HepG2 (cell line): ENCODE data around the gene ETS2. TPM values are rescaled to one million over a fixed set of nuclear protein-coding genes. Genes with fewer than 3 reads are reported as not detected.

Source experiments
- ATAC-seq: fragments of 200-7000 bp; cut with Tn5 transposase; 3 replicates; pipeline ENCODE4 v1.9.1; 2020; ENCODE audit warnings: mild to moderate bottlenecking, moderate library complexity
- Bru-seq: library from RNA; stranded (reverse); fragments of 400-500 nt; gene quantifications from one replicate; lab custom pipeline; 2021; lab: Mats Ljungman, UMichigan
- BruChase-seq, 2 experiments: library from RNA; stranded (reverse); fragments of 400-500 nt; gene quantifications; one replicate each; lab custom pipeline; 2021; lab: Mats Ljungman, UMichigan
- BruUV-seq: library from RNA; stranded (reverse); fragments of 400-500 nt; replicated peaks from 2 replicates; lab custom pipeline; 2021; lab: Mats Ljungman, UMichigan
- CTCF ChIA-PET: fragments of 300-600 bp; formaldehyde crosslinking; extraction: SDS; loops from one replicate; lab custom pipeline; 2021; ENCODE audit warnings: low total read pairs, inconsistent platforms, low intra/inter-chr PET ratio; lab: Yijun Ruan, JAX
- POLR2A ChIA-PET: fragments of 350-600 bp; sonication (Branson Sonifier 250); formaldehyde crosslinking; loops from one replicate; lab custom pipeline; 2020; ENCODE audit warnings: antibody characterized with exemption, inconsistent platforms; lab: Yijun Ruan, JAX
- DNase-seq: peaks from one replicate; pipeline ENCODE4 v3.0.0-alpha.2; 2015; ENCODE audit warnings: low spot score
- FAIRE-seq: peaks from 3 replicates; lab custom pipeline; 2011; peaks lifted over from hg19 to GRCh38; lab: Jason Lieb, UNC
- H2AFZ ChIP-seq: one replicate; pipeline ENCODE4 v1.6.1; 2011; ENCODE audit warnings: low read length, inconsistent platforms
- H3K27ac ChIP-seq: fragments of 300-600 bp; 3 replicates; pipeline ENCODE4 v1.8.0; 2011; ENCODE audit warnings: mixed run types, mild to moderate bottlenecking, mixed read lengths, low read length, inconsistent platforms; ENCODE audit not compliant: insufficient read depth; ENCODE audit errors: extremely low read length
- H3K27me3 ChIP-seq, 2 experiments: fragments of 200-600 bp in 1 of 2; 2 replicates in 1 of 2; 3 replicates in 1 of 2; pipeline versions ENCODE4 v1.6.0 to v1.8.0; 2011; ENCODE audit warnings: low read length in 2 of 2, mild to moderate bottlenecking in 2 of 2, moderate library complexity in 2 of 2, inconsistent platforms in 1 of 2; ENCODE audit not compliant: insufficient read depth in 2 of 2, control insufficient read depth in 1 of 2
- H3K36me3 ChIP-seq, 2 experiments: fragments of 200-600 bp in 1 of 2; replicated peaks in 1 of 2; 2 replicates in 1 of 2; 3 replicates in 1 of 2; pipeline versions ENCODE4 v1.5.1 to v1.8.0; 2011; ENCODE audit warnings: low read length in 2 of 2, inconsistent platforms in 1 of 2; ENCODE audit not compliant: insufficient read depth in 2 of 2, control insufficient read depth in 1 of 2
- H3K4me1 ChIP-seq: 2 replicates; pipeline ENCODE4 v1.5.1; 2012; ENCODE audit warnings: low read length, inconsistent platforms; ENCODE audit not compliant: insufficient read depth
- H3K4me2 ChIP-seq: 2 replicates; pipeline ENCODE4 v1.6.0; 2011; ENCODE audit warnings: low read depth, low read length, inconsistent platforms
- H3K4me3 ChIP-seq, 3 experiments: fragments of 200-600 bp in 1 of 3; sonication (generic), shearing (Covaris generic) in 1 of 3; replicated peaks in 1 of 3; 2 replicates each; pipeline ENCODE4 v1.5.1; 2011 to 2016; ENCODE audit warnings: low read length in 3 of 3, inconsistent platforms in 2 of 3, low read depth in 2 of 3, mild to moderate bottlenecking in 2 of 3, control low read depth in 1 of 3, mixed read lengths in 1 of 3; ENCODE audit not compliant: insufficient read depth in 1 of 3
- H3K79me2 ChIP-seq: one replicate; pipeline ENCODE4 v1.6.1; 2011; ENCODE audit warnings: low read length, inconsistent platforms; ENCODE audit not compliant: insufficient read depth
- H3K9ac ChIP-seq: 2 replicates; pipeline ENCODE4 v1.6.0; 2011; ENCODE audit warnings: mild to moderate bottlenecking, low read depth, low read length, inconsistent platforms; ENCODE audit not compliant: insufficient read depth
- H3K9me3 ChIP-seq: 2 replicates; pipeline ENCODE4 v1.5.1; 2012; ENCODE audit warnings: mild to moderate bottlenecking, low read length
- H4K20me1 ChIP-seq: 2 replicates; pipeline ENCODE4 v1.6.0; 2011; ENCODE audit warnings: inconsistent platforms, mild to moderate bottlenecking, low read length, moderate library complexity; ENCODE audit not compliant: insufficient read depth
- FOSL1 ChIP-seq: sonication (generic); formaldehyde crosslinking; IDR thresholded peaks from 2 replicates; pipeline ENCODE4 v1.9.0; 2021; ENCODE audit warnings: missing genetic modification reagents, borderline replicate concordance
- MAFG ChIP-seq: sonication (generic); formaldehyde crosslinking; IDR thresholded peaks from 2 replicates; pipeline ENCODE4 v1.5.1; 2020; ENCODE audit warnings: mild to moderate bottlenecking, missing genetic modification reagents
- MATR3 ChIP-seq: sonication (generic); formaldehyde crosslinking; IDR thresholded peaks from 2 replicates; pipeline ENCODE4 v1.4.0; 2020; ENCODE audit warnings: missing genetic modification reagents
- MED1 ChIP-seq: sonication (generic); formaldehyde crosslinking; IDR thresholded peaks from 2 replicates; pipeline ENCODE4 v1.4.0; 2020; ENCODE audit warnings: missing genetic modification reagents
- MLX ChIP-seq: IDR thresholded peaks from 2 replicates; pipeline ENCODE4 v1.6.1; 2016
- NFE2L2 ChIP-seq: fragments of 150-350 bp; IDR thresholded peaks from 2 replicates; pipeline ENCODE4 v1.6.1; 2014; ENCODE audit warnings: low read length
- NR0B2 ChIP-seq: sonication (generic); formaldehyde crosslinking; IDR thresholded peaks from 2 replicates; pipeline ENCODE4 v1.4.0; 2020; ENCODE audit warnings: mild to moderate bottlenecking, missing genetic modification reagents
- PAX8 ChIP-seq: sonication (generic); formaldehyde crosslinking; IDR thresholded peaks from 2 replicates; pipeline ENCODE4 v1.8.0; 2022; ENCODE audit warnings: mild to moderate bottlenecking, missing genetic modification reagents, borderline replicate concordance
- POGZ ChIP-seq: sonication (generic); formaldehyde crosslinking; IDR thresholded peaks from 2 replicates; pipeline ENCODE4 v1.4.0; 2020; ENCODE audit warnings: mild to moderate bottlenecking, missing genetic modification reagents
- PRMT3 ChIP-seq: sonication (generic); formaldehyde crosslinking; IDR thresholded peaks from 2 replicates; pipeline ENCODE4 v1.8.1; 2022; ENCODE audit warnings: low read depth, mild to moderate bottlenecking, moderate library complexity, missing genetic modification reagents, borderline replicate concordance
- TAF15 ChIP-seq: fragments of 200-400 bp; formaldehyde crosslinking; IDR thresholded peaks from one replicate; pipeline ENCODE4 v1.6.1; 2018; ENCODE audit warnings: mild to moderate bottlenecking, low read depth, low read length; ENCODE audit not compliant: poor library complexity, severe bottlenecking
- TFAP4 ChIP-seq: sonication (generic); IDR thresholded peaks from 2 replicates; pipeline ENCODE4 v1.6.1; 2016; ENCODE audit warnings: low read depth, borderline replicate concordance
- ZFP1 ChIP-seq: IDR thresholded peaks from 2 replicates; pipeline ENCODE4 v1.6.1; 2016
- ZNF879 ChIP-seq: sonication (generic); formaldehyde crosslinking; IDR thresholded peaks from 2 replicates; pipeline ENCODE4 v1.8.1; 2023; ENCODE audit warnings: missing genetic modification reagents
- WGBS: methylation state at CpG from one replicate; pipeline ENCODE4 v1.1.6; 2017; ENCODE audit warnings: low lambda C conversion rate; 5-methylcytosine and 5-hydroxymethylcytosine counted together
- in situ Hi-C: cut with HindIII; loops from 2 replicates; pipeline ENCODE4 v1.10.0; 2017; ENCODE audit warnings: low pct_unique_long_range_greater_than_20kb; ENCODE audit not compliant: extremely low pct_ligation_motif_present
- intact Hi-C: fragments of 100-400 bp; cut with micrococcal nuclease; formaldehyde crosslinking; loops from one replicate; pipeline ENCODE4 v1.10.0; 2022; ENCODE audit not compliant: unreplicated experiment
- long read RNA-seq, 2 experiments: library from RNA in 1 of 2; library from polyadenylated mRNA in 1 of 2; stranded (forward) in 1 of 2; unstranded in 1 of 2; transcript quantifications; one replicate each; pipeline ENCODE4 v2.0.0, GENCODE V29; 2019 to 2022
- polyA minus RNA-seq, 3 experiments: library from RNA; depleted of rRNA, polyadenylated mRNA; stranded (reverse); fragments of >200 nt; gene quantifications; 2 replicates each; pipeline ENCODE4 v1.2.3, GENCODE V29; 2011; ENCODE audit warnings: low replicate concordance in 1 of 3
- polyA plus RNA-seq, 8 experiments: library from polyadenylated mRNA; depleted of rRNA in 3 of 8; stranded (reverse) in 7 of 8; unstranded in 1 of 8; fragments of >200 nt; fragmentation: Illumina TruSeq in 4 of 8; extraction: Trizol in 4 of 8; gene quantifications; 2 replicates each; pipeline versions ENCODE4 v1.2.1 to v1.2.3, GENCODE V29; 2011 to 2016; ENCODE audit warnings: low read depth in 4 of 8, missing spikeins in 1 of 8, mixed read lengths in 1 of 8; ENCODE audit not compliant: insufficient read depth in 1 of 8
- total RNA-seq, 5 experiments: library from RNA; depleted of rRNA; stranded (reverse); fragments of >200 nt; fragmentation: Illumina TruSeq; extraction: Trizol; gene quantifications; 2 replicates each; pipeline ENCODE4 v1.2.3, GENCODE V29; 2016; ENCODE audit warnings: low read depth in 1 of 5
- TF ChIP-seq, protein P1 (sequence below): sonication (generic); formaldehyde crosslinking; IDR thresholded peaks from 2 replicates; pipeline ENCODE4 v1.8.1; 2023; ENCODE audit warnings: mild to moderate bottlenecking, missing genetic modification reagents, borderline replicate concordance

The ETS2 gene
- total RNA-seq (2016; rRNA removed; fragmentation: Illumina TruSeq; extraction: Trizol) = 24.6 and 28.2 TPM in 2 replicates
- 3.8 and 4.0 TPM in 2 replicates for total RNA-seq (2016; cell fraction: cytosol; rRNA removed; fragmentation: Illumina TruSeq; extraction: Trizol; ENCODE audit: low read depth)
- total RNA-seq (2016; cell fraction: insoluble cytoplasmic fraction; rRNA removed; fragmentation: Illumina TruSeq; extraction: Trizol) = 23.9 and 25.8 TPM in 2 replicates
- total RNA-seq (2016; cell fraction: membrane; rRNA removed; fragmentation: Illumina TruSeq; extraction: Trizol) = 12.7 and 13.7 TPM in 2 replicates
- total RNA-seq (2016; cell fraction: nucleus; rRNA removed; fragmentation: Illumina TruSeq; extraction: Trizol) = 18.7 and 22.0 TPM in 2 replicates
- 64.4 and 71.4 TPM in 2 replicates for polyA plus RNA-seq (2011; rRNA removed)
- 35.2 and 41.5 TPM in 2 replicates for polyA plus RNA-seq (2011; cell fraction: cytosol; rRNA removed)
- polyA plus RNA-seq (2011; cell fraction: nucleus; rRNA removed) = 84.4 and 87.5 TPM in 2 replicates
- polyA plus RNA-seq (2012) = 88.7 and 93.9 TPM in 2 replicates
- polyA plus RNA-seq (2016; cell fraction: cytosol; fragmentation: Illumina TruSeq; extraction: Trizol; ENCODE audit: low read depth) = 4.9 and 5.3 TPM in 2 replicates
- polyA plus RNA-seq (2016; cell fraction: insoluble cytoplasmic fraction; fragmentation: Illumina TruSeq; extraction: Trizol; ENCODE audit: low read depth) = 32.4 and 34.7 TPM in 2 replicates
- 11.1 and 13.2 TPM in 2 replicates for polyA plus RNA-seq (2016; cell fraction: membrane; fragmentation: Illumina TruSeq; extraction: Trizol; ENCODE audit: low read depth)
- 37.6 and 39.9 TPM in 2 replicates for polyA plus RNA-seq (2016; cell fraction: nucleus; fragmentation: Illumina TruSeq; extraction: Trizol; ENCODE audit: insufficient read depth, low read depth)
- 29.2 and 54.2 TPM in 2 replicates for polyA minus RNA-seq (2011; rRNA and poly(A)+ RNA removed; ENCODE audit: low replicate concordance)
- polyA minus RNA-seq (2011; cell fraction: cytosol; rRNA and poly(A)+ RNA removed) = 54.7 and 59.7 TPM in 2 replicates
- polyA minus RNA-seq (2011; cell fraction: nucleus; rRNA and poly(A)+ RNA removed) = 39.1 and 52.8 TPM in 2 replicates
- Bru-seq, nascent RNA = percentile 96 among the genes with signal in this experiment
- BruChase-seq, experiment 1, labeled RNA remaining after a 6-hour chase = percentile 91 among the genes with signal in this experiment
- percentile 93 among the genes with signal in this experiment for BruChase-seq, experiment 2, labeled RNA remaining after a 2-hour chase
- long read RNA-seq, experiment 1, transcript ETS2-202 (10 exons, 3,766 nt) = major isoform, 40 of 56 reads
- long read RNA-seq, experiment 1, partial matches to known transcripts = 12 of 56 reads
- long read RNA-seq, experiment 1, other reads (novel, unspliced or antisense) = 4 of 56 reads
- long read RNA-seq, experiment 2, transcript ETS2-202 (10 exons, 3,766 nt) = major isoform, 70 of 156 reads
- long read RNA-seq, experiment 2, partial matches to known transcripts = 55 of 156 reads
- long read RNA-seq, experiment 2, other reads (novel, unspliced or antisense) = 31 of 156 reads

GRCh38 chr21:38805328-38806152, at the start of gene ETS2:
TSS of gene ETS2 (plus strand) at chr21:38805929. CDS start at chr21:38810035, 4,106 bp downstream.
- DNase-seq (peak; percentile 84), ATAC-seq (peak; percentile 86), FAIRE-seq (peak; percentile 46)
- peaks cover 31% of the 10 kb centered on the region for H4K20me1 ChIP-seq
- no peaks in the 10 kb centered on the region for H3K9me3 ChIP-seq
- peak within 1 kb of the TSS; percentile 88 to 98 (median 96) for H3K4me3 ChIP-seq
- peaks cover 7 to 15% of the 10 kb centered on the region in 2 experiments for H3K36me3 ChIP-seq
- H3K79me2 ChIP-seq = peaks cover 45% of the 10 kb centered on the region
- H3K4me2 ChIP-seq = peak within 1 kb of the TSS; percentile 85
- intact Hi-C loops (loop anchor here (2.0 to 10.0 kb wide), 4 partner anchors 39 to 329 kb away; no protein-coding TSS in a partner anchor), in situ Hi-C loops (loop anchor here (10.0 kb wide), 1 partner anchor 319 kb away; no protein-coding TSS in a partner anchor)
- no peaks in the 10 kb centered on the region; a peak in 1 of 5 replicates for H3K27me3 ChIP-seq
- H3K27ac ChIP-seq = peak within 1 kb of the TSS; percentile 75
- ChIA-PET CTCF (no interaction called here), POLR2A (interaction anchor here (0.7 to 1.0 kb wide), 5 partner anchors 18 to 233 kb away, joined by 3 to 12 read pairs (median 4); no protein-coding TSS in a partner anchor)
- BruUV-seq = no TSS peak
- peak within 1 kb of the TSS; percentile 97 for H3K9ac ChIP-seq
- WGBS = 8% methylated on average over 40 of the region's 76 CpGs
- peaks cover 78% of the 10 kb centered on the region for H3K4me1 ChIP-seq
- no peak within 1 kb of the TSS for H2AFZ ChIP-seq
- TF ChIP-seq FOSL1 (no peak), MLX (no peak), TFAP4 (0 out of 2 replicates have a peak, but pooled peaks have one; percentile 32), ZNF879 (peak; percentile 94), PRMT3 (0 out of 2 replicates have a peak, but pooled peaks have one; percentile 24), ZFP1 (CRISPR knock-in tag) (0 out of 2 replicates have a peak, but pooled peaks have one; percentile 58), POGZ (CRISPR knock-in tag) (peak; percentile 83), TAF15 (no peak), NFE2L2 (no peak), MED1 (0 out of 2 replicates have a peak, but pooled peaks have one; percentile 49), PAX8 (CRISPR knock-in tag) (peak; percentile 46; the same call in 1 of the 2 replicates), NR0B2 (CRISPR knock-in tag) (peak; percentile 81; the same call in 1 of the 2 replicates), MATR3 (CRISPR knock-in tag) (no peak), MAFG (CRISPR knock-in tag) (no peak)
- TF ChIP-seq, protein P1, sequence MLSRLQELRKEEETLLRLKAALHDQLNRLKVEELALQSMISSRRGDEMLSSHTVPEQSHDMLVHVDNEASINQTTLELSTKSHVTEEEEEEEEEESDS (CRISPR knock-in tag) = peak; percentile 39; the same call in 1 of the 2 replicates
